Activated gamma-delta T cell treated with anti-CD3 and anti-CD28 coated beads, Interleukin-2, amount 50 U/mL, for 16 hours (primary cell): ENCODE results near the gene NCAM2.

Experiments used
- DNase-seq: peaks from one replicate; pipeline ENCODE4 v3.0.0-alpha.2; 2020; ENCODE audit warnings: low read depth

Gene NCAM2

GRCh38 chr21:21175798-21176334, 177.7 kb downstream of the NCAM2 start:
- DNase-seq: no peak

GRCh38 chr21:21177353-21177986, 179.3 kb downstream of the NCAM2 start:
- DNase-seq: no peak

- no peak for DNase-seq
These were observed 181.6 kb downstream of the NCAM2 start for GRCh38 chr21:21179619-21180298.

- DNase-seq: no peak
These were observed 184.3 kb downstream of the NCAM2 start for GRCh38 chr21:21182401-21183010.

GRCh38 chr21:21183092-21183491, 184.9 kb downstream of the NCAM2 start:
- DNase-seq: no peak

GRCh38 chr21:21184771-21185528, 186.7 kb downstream of the NCAM2 start:
- no peak for DNase-seq

- DNase-seq: no peak
These were observed 189.4 kb downstream of the NCAM2 start for GRCh38 chr21:21187579-21187978.

GRCh38 chr21:21188513-21189195, 190.4 kb downstream of the NCAM2 start:
- no peak for DNase-seq

GRCh38 chr21:21195417-21195943, 197.3 kb downstream of the NCAM2 start:
- no peak for DNase-seq

GRCh38 chr21:21196087-21196486, 197.9 kb downstream of the NCAM2 start:
- DNase-seq: no peak

- no peak for DNase-seq
These were observed 198.6 kb downstream of the NCAM2 start for GRCh38 chr21:21196848-21197247.

GRCh38 chr21:21199342-21200102, 201.3 kb downstream of the NCAM2 start:
- DNase-seq: no peak

- no peak for DNase-seq
These were observed 202.1 kb downstream of the NCAM2 start for GRCh38 chr21:21200103-21200938.

- no peak for DNase-seq
These were observed 202.9 kb downstream of the NCAM2 start for GRCh38 chr21:21200939-21201615.

- no peak for DNase-seq
These were observed 205.7 kb downstream of the NCAM2 start for GRCh38 chr21:21203822-21204339.

GRCh38 chr21:21204366-21204996, 206.3 kb downstream of the NCAM2 start:
- DNase-seq: no peak

GRCh38 chr21:21205604-21206003, 207.4 kb downstream of the NCAM2 start:
- no peak for DNase-seq

GRCh38 chr21:21210552-21210951, 212.3 kb downstream of the NCAM2 start:
- no peak for DNase-seq

- no peak for DNase-seq
These were observed 215.1 kb downstream of the NCAM2 start for GRCh38 chr21:21213297-21213696.
